H7 (cell line): ENCODE measurements around the gene NUDT1. TPM values are rescaled to one million over a fixed set of nuclear protein-coding genes. Genes with fewer than 3 reads are reported as not detected.
A peak's percentile ranks its signal among the peaks of the same experiment; 100 is the strongest.

Experiments used
- DNase-seq: peaks from one replicate; pipeline ENCODE4 v3.0.0; 2012
- H3K27me3 ChIP-seq: 2 replicates; pipeline ENCODE4 v1.6.0; 2011; ENCODE audit warnings: mild to moderate bottlenecking, low read length; ENCODE audit not compliant: control insufficient read depth, insufficient read depth
- H3K36me3 ChIP-seq: replicated peaks from 2 replicates; pipeline ENCODE4 v1.5.1; 2011; ENCODE audit warnings: low read length; ENCODE audit not compliant: control insufficient read depth, insufficient read depth
- H3K4me3 ChIP-seq: 2 replicates; pipeline ENCODE4 v1.5.1; 2011; ENCODE audit warnings: low read depth, mild to moderate bottlenecking, control low read depth, low read length, moderate library complexity; ENCODE audit not compliant: insufficient read depth
- total RNA-seq: library from RNA; depleted of rRNA; stranded (reverse); fragments of >200 nt; shearing (Covaris generic); gene quantifications from 2 replicates; pipeline ENCODE4 v1.2.3, GENCODE V29; 2014

The NUDT1 gene
- total RNA-seq, 1 experiment from 2014 or later: 117 TPM

- DNase-seq: peak; percentile 49
Measured at GRCh38 chr7:2213551-2214215, 28.3 kb upstream of the NUDT1 start.

GRCh38 chr7:2214636-2215035 lies 27.4 kb upstream of the NUDT1 start:
- DNase-seq: no peak
- H3K27me3 ChIP-seq: no peaks in the 10 kb centered on the region
- H3K4me3 ChIP-seq: no peak overlapping the region
- H3K36me3 ChIP-seq: peaks cover 42% of the 10 kb centered on the region

More at GRCh38 chr7:2213551-2214215, 28.3 kb upstream of the NUDT1 start:
- Histone ChIP-seq H3K4me3 (no peak overlapping the region), H3K36me3 (peaks cover 43% of the 10 kb centered on the region), H3K27me3 (no peaks in the 10 kb centered on the region)

GRCh38 chr7:2215851-2216250 lies 26.2 kb upstream of the NUDT1 start:
- peak; percentile 50 for DNase-seq
- Histone ChIP-seq H3K36me3 (peaks cover 41% of the 10 kb centered on the region), H3K4me3 (no peak overlapping the region), H3K27me3 (no peaks in the 10 kb centered on the region)

- DNase-seq: no peak
- no peaks in the 10 kb centered on the region for H3K27me3 ChIP-seq
- H3K36me3 ChIP-seq: peaks cover 39% of the 10 kb centered on the region
- no peak overlapping the region for H3K4me3 ChIP-seq
Measured at GRCh38 chr7:2217206-2217605, 24.8 kb upstream of the NUDT1 start.

GRCh38 chr7:2217716-2218443 lies 24.1 kb upstream of the NUDT1 start:
- peak; percentile 52 for DNase-seq
- Histone ChIP-seq H3K27me3 (no peaks in the 10 kb centered on the region), H3K36me3 (peaks cover 38% of the 10 kb centered on the region), H3K4me3 (no peak overlapping the region)

- peak; percentile 50 for DNase-seq
- peaks cover 35% of the 10 kb centered on the region for H3K36me3 ChIP-seq
Measured at GRCh38 chr7:2218444-2218785, 23.6 kb upstream of the NUDT1 start.

GRCh38 chr7:2219136-2219535 lies 22.9 kb upstream of the NUDT1 start:
- H3K36me3 ChIP-seq: peaks cover 34% of the 10 kb centered on the region
- no peaks in the 10 kb centered on the region for H3K27me3 ChIP-seq
- no peak overlapping the region for H3K4me3 ChIP-seq
- DNase-seq: peak; percentile 57

More at GRCh38 chr7:2218444-2218785, 23.6 kb upstream of the NUDT1 start:
- Histone ChIP-seq H3K4me3 (no peak overlapping the region), H3K27me3 (no peaks in the 10 kb centered on the region)

- peaks cover 32% of the 10 kb centered on the region for H3K36me3 ChIP-seq
- H3K27me3 ChIP-seq: no peaks in the 10 kb centered on the region
- no peak overlapping the region for H3K4me3 ChIP-seq
- no peak for DNase-seq
Measured at GRCh38 chr7:2219606-2220005, 22.4 kb upstream of the NUDT1 start.

GRCh38 chr7:2220030-2220429 lies 22.0 kb upstream of the NUDT1 start:
- Histone ChIP-seq H3K4me3 (no peak overlapping the region), H3K27me3 (no peaks in the 10 kb centered on the region), H3K36me3 (peaks cover 32% of the 10 kb centered on the region)
- no peak for DNase-seq

- H3K27me3 ChIP-seq: no peaks in the 10 kb centered on the region
- H3K4me3 ChIP-seq: no peak overlapping the region
- no peak for DNase-seq
- H3K36me3 ChIP-seq: peaks cover 35% of the 10 kb centered on the region
Measured at GRCh38 chr7:2220506-2220905, 21.5 kb upstream of the NUDT1 start.

GRCh38 chr7:2220954-2221353 lies 21.1 kb upstream of the NUDT1 start:
- H3K27me3 ChIP-seq: no peaks in the 10 kb centered on the region
- H3K4me3 ChIP-seq: no peak overlapping the region
- peaks cover 34% of the 10 kb centered on the region for H3K36me3 ChIP-seq
- DNase-seq: no peak

GRCh38 chr7:2222516-2222915 lies 19.5 kb upstream of the NUDT1 start:
- H3K4me3 ChIP-seq: no peak overlapping the region
- H3K36me3 ChIP-seq: peaks cover 30% of the 10 kb centered on the region
- no peak for DNase-seq
- no peaks in the 10 kb centered on the region for H3K27me3 ChIP-seq

- H3K36me3 ChIP-seq: peaks cover 25% of the 10 kb centered on the region
Measured at GRCh38 chr7:2223321-2223720, 18.7 kb upstream of the NUDT1 start.

GRCh38 chr7:2224491-2224928 lies 17.5 kb upstream of the NUDT1 start:
- Histone ChIP-seq H3K27me3 (no peaks in the 10 kb centered on the region), H3K36me3 (peaks cover 28% of the 10 kb centered on the region), H3K4me3 (no peak overlapping the region)
- no peak for DNase-seq

More at GRCh38 chr7:2223321-2223720, 18.7 kb upstream of the NUDT1 start:
- no peak for DNase-seq
- H3K4me3 ChIP-seq: no peak overlapping the region
- no peaks in the 10 kb centered on the region for H3K27me3 ChIP-seq

- Histone ChIP-seq H3K36me3 (peaks cover 32% of the 10 kb centered on the region), H3K4me3 (no peak overlapping the region), H3K27me3 (no peaks in the 10 kb centered on the region)
- peak; percentile 28 for DNase-seq
Measured at GRCh38 chr7:2224934-2225333, 17.1 kb upstream of the NUDT1 start.
